ENCODE data around the gene ILDR2.

ILDR2 gene

GRCh38 chr1:166895766-166896165, 79.6 kb downstream of the ILDR2 start:
- Histone ChIP-seq H3K18ac (ENCODE audit: low read length) (no peak overlapping the region), H4K91ac (ENCODE audit: low read depth, low read length) (no peak overlapping the region), H2AFZ (ENCODE audit: insufficient read depth, low read length, poor library complexity) (no peak overlapping the region), H3K4ac (ENCODE audit: low read depth, low read length) (no peak overlapping the region), H4K8ac (ENCODE audit: low read depth, low read length) (no peak overlapping the region), H3K79me2 (ENCODE audit: control insufficient read depth, insufficient read depth, low read length, poor library complexity) (no peaks in the 10 kb centered on the region), H3K14ac (ENCODE audit: low read length) (no peak overlapping the region), H3K4me1 (ENCODE audit: control insufficient read depth in 1 of 2, insufficient read depth in 2 of 2, low read length in 2 of 2) (no peaks in the 10 kb centered on the region), H2BK12ac (ENCODE audit: low read length) (no peak overlapping the region), H4K12ac (ENCODE audit: low read depth, low read length) (no peak overlapping the region), H3K9ac (ENCODE audit: low read length) (no peak overlapping the region), H3K9me3 (ENCODE audit: insufficient read depth, low read depth, low read length) (no peaks in the 10 kb centered on the region), H2AK5ac (ENCODE audit: low read length) (no peak overlapping the region), H2BK120ac (ENCODE audit: insufficient read depth, low read length, poor library complexity) (no peak overlapping the region), H3K27me3 (ENCODE audit: insufficient read depth, low read length) (no peaks in the 10 kb centered on the region), H3K79me1 (ENCODE audit: low read length) (no peaks in the 10 kb centered on the region), H3K36me3 (ENCODE audit: control insufficient read depth in 1 of 2, insufficient read depth in 2 of 2, low read length in 2 of 2) (no peaks in the 10 kb centered on the region), H3K27ac (ENCODE audit: low read depth, low read length) (no peak overlapping the region), H2BK5ac (ENCODE audit: low read depth, low read length, poor library complexity) (no peak overlapping the region), H3K23ac (ENCODE audit: low read length) (no peak overlapping the region), H3K4me3 (ENCODE audit: low read depth, low read length) (no peak overlapping the region), H3K4me2 (ENCODE audit: low read length) (no peak overlapping the region)
- peak in 1 of 2 donors; percentile 74 for DNase-seq
- WGBS (ENCODE audit: extremely low coverage, insufficient coverage, insufficient read length) = no CpG with 5 or more reads among the region's 4 CpGs

DNA sequence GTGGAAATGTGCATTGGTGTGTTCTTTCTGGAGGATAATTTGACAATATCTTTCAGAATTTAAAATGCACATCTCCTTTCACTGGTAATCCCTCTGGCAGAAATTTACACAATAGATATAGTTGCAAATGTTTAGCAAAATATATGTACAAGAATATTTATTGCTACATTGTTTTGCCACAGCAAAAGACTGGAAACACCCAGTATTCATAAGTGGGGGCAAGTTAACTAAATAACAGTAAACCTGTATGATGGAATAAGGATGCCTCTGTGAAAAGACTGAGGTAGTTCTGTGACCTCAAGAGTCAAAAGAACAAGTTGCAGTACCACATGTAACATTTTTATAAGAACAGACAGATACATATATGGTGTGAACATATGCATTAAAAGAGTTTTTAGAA, 85.6 kb downstream of the ILDR2 start:
- H3K4me2 ChIP-seq (ENCODE audit: low read length) = no peak overlapping the region
- H3K36me3 ChIP-seq (ENCODE audit: control insufficient read depth in 1 of 2, insufficient read depth in 2 of 2, low read length in 2 of 2) = no peaks in the 10 kb centered on the region
- no peak overlapping the region for H3K4ac ChIP-seq (ENCODE audit: low read depth, low read length)
- H2AFZ ChIP-seq (ENCODE audit: insufficient read depth, low read length, poor library complexity) = no peak overlapping the region
- H3K18ac ChIP-seq (ENCODE audit: low read length) = no peak overlapping the region
- H2BK12ac ChIP-seq (ENCODE audit: low read length) = no peak overlapping the region
- no peak overlapping the region for H2BK120ac ChIP-seq (ENCODE audit: insufficient read depth, low read length, poor library complexity)
- no peak overlapping the region for H2BK5ac ChIP-seq (ENCODE audit: low read depth, low read length, poor library complexity)
- DNase-seq = no peak
- H3K79me1 ChIP-seq (ENCODE audit: low read length) = no peaks in the 10 kb centered on the region
- no peak overlapping the region for H2AK5ac ChIP-seq (ENCODE audit: low read length)
- H4K8ac ChIP-seq (ENCODE audit: low read depth, low read length) = no peak overlapping the region
- H3K79me2 ChIP-seq (ENCODE audit: control insufficient read depth, insufficient read depth, low read length, poor library complexity) = no peaks in the 10 kb centered on the region
- no peak overlapping the region for H3K23ac ChIP-seq (ENCODE audit: low read length)
- no peaks in the 10 kb centered on the region for H3K27me3 ChIP-seq (ENCODE audit: insufficient read depth, low read length)
- H3K9ac ChIP-seq (ENCODE audit: low read length) = no peak overlapping the region
- no peak overlapping the region for H4K12ac ChIP-seq (ENCODE audit: low read depth, low read length)
- H4K91ac ChIP-seq (ENCODE audit: low read depth, low read length) = no peak overlapping the region
- no peaks in the 10 kb centered on the region for H3K9me3 ChIP-seq (ENCODE audit: insufficient read depth, low read depth, low read length)
- H3K27ac ChIP-seq (ENCODE audit: low read depth, low read length) = no peak overlapping the region
- H3K4me1 ChIP-seq (ENCODE audit: control insufficient read depth in 1 of 2, insufficient read depth in 2 of 2, low read length in 2 of 2) = no peaks in the 10 kb centered on the region
- H3K4me3 ChIP-seq (ENCODE audit: low read depth, low read length) = no peak overlapping the region
- H3K14ac ChIP-seq (ENCODE audit: low read length) = no peak overlapping the region

GRCh38 chr1:166888373-166889111, 86.8 kb downstream of the ILDR2 start:
- no CpG with 5 or more reads among the region's 4 CpGs for WGBS (ENCODE audit: extremely low coverage, insufficient coverage, insufficient read length)

DNA sequence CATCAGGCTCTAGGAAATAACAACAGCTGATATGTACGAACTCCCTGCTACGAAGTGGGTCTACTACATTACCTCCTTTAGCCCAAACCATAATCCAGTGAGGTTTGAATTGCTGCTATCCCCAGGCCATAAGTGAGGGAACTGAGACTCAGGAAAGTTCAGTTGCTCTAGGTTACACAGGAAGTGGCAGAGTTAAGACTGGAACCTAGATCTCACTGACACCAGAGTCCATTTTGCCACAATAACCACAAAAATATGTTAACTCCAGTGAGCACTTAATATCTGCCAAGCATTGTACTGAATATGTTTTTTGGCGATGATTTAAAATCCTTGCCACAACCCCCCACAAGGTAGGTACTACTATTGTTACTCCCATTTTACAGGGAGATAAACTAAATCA, 90.4 kb downstream of the ILDR2 start:
- Histone ChIP-seq H2AK5ac (ENCODE audit: low read length) (no peak overlapping the region), H4K8ac (ENCODE audit: low read depth, low read length) (no peak overlapping the region), H2BK120ac (ENCODE audit: insufficient read depth, low read length, poor library complexity) (no peak overlapping the region), H3K79me1 (ENCODE audit: low read length) (no peaks in the 10 kb centered on the region), H3K9ac (ENCODE audit: low read length) (no peak overlapping the region), H3K79me2 (ENCODE audit: control insufficient read depth, insufficient read depth, low read length, poor library complexity) (no peaks in the 10 kb centered on the region), H3K4me1 (ENCODE audit: control insufficient read depth in 1 of 2, insufficient read depth in 2 of 2, low read length in 2 of 2) (peaks cover 0 to 5% of the 10 kb centered on the region in 2 experiments), H3K36me3 (ENCODE audit: control insufficient read depth in 1 of 2, insufficient read depth in 2 of 2, low read length in 2 of 2) (no peaks in the 10 kb centered on the region), H2BK5ac (ENCODE audit: low read depth, low read length, poor library complexity) (no peak overlapping the region), H3K23ac (ENCODE audit: low read length) (no peak overlapping the region), H3K14ac (ENCODE audit: low read length) (no peak overlapping the region), H3K4ac (ENCODE audit: low read depth, low read length) (no peak overlapping the region), H3K27me3 (ENCODE audit: insufficient read depth, low read length) (peaks cover 5% of the 10 kb centered on the region), H3K9me3 (ENCODE audit: insufficient read depth, low read depth, low read length) (no peaks in the 10 kb centered on the region), H2AFZ (ENCODE audit: insufficient read depth, low read length, poor library complexity) (no peak overlapping the region), H3K4me2 (ENCODE audit: low read length) (no peak overlapping the region), H4K91ac (ENCODE audit: low read depth, low read length) (no peak overlapping the region), H4K12ac (ENCODE audit: low read depth, low read length) (no peak overlapping the region), H3K4me3 (ENCODE audit: low read depth, low read length) (no peak overlapping the region), H3K27ac (ENCODE audit: low read depth, low read length) (no peak overlapping the region), H3K18ac (ENCODE audit: low read length) (no peak overlapping the region), H2BK12ac (ENCODE audit: low read length) (no peak overlapping the region)
- DNase-seq = no peak
- no CpG with 5 or more reads among the region's 3 CpGs for WGBS (ENCODE audit: extremely low coverage, insufficient coverage, insufficient read length)

More at GRCh38 chr1:166888373-166889111, 86.8 kb downstream of the ILDR2 start:
- no peak overlapping the region for H2BK120ac ChIP-seq (ENCODE audit: insufficient read depth, low read length, poor library complexity)
- H3K9me3 ChIP-seq (ENCODE audit: insufficient read depth, low read depth, low read length) = no peaks in the 10 kb centered on the region
- H3K4ac ChIP-seq (ENCODE audit: low read depth, low read length) = no peak overlapping the region
- H4K12ac ChIP-seq (ENCODE audit: low read depth, low read length) = no peak overlapping the region
- H3K79me2 ChIP-seq (ENCODE audit: control insufficient read depth, insufficient read depth, low read length, poor library complexity) = no peaks in the 10 kb centered on the region
- no peak overlapping the region for H3K18ac ChIP-seq (ENCODE audit: low read length)
- no peak for DNase-seq
- no peak overlapping the region for H2AFZ ChIP-seq (ENCODE audit: insufficient read depth, low read length, poor library complexity)
- H3K4me2 ChIP-seq (ENCODE audit: low read length) = no peak overlapping the region
- H3K9ac ChIP-seq (ENCODE audit: low read length) = no peak overlapping the region
- H4K91ac ChIP-seq (ENCODE audit: low read depth, low read length) = no peak overlapping the region
- no peak overlapping the region for H2BK5ac ChIP-seq (ENCODE audit: low read depth, low read length, poor library complexity)
- H3K4me3 ChIP-seq (ENCODE audit: low read depth, low read length) = no peak overlapping the region
- H3K23ac ChIP-seq (ENCODE audit: low read length) = no peak overlapping the region
- H3K36me3 ChIP-seq (ENCODE audit: control insufficient read depth in 1 of 2, insufficient read depth in 2 of 2, low read length in 2 of 2) = no peaks in the 10 kb centered on the region
- no peak overlapping the region for H3K14ac ChIP-seq (ENCODE audit: low read length)
- H3K27me3 ChIP-seq (ENCODE audit: insufficient read depth, low read length) = peaks cover 5% of the 10 kb centered on the region
- no peak overlapping the region for H2AK5ac ChIP-seq (ENCODE audit: low read length)
- H3K27ac ChIP-seq (ENCODE audit: low read depth, low read length) = no peak overlapping the region
- H3K79me1 ChIP-seq (ENCODE audit: low read length) = no peaks in the 10 kb centered on the region
- no peak overlapping the region for H4K8ac ChIP-seq (ENCODE audit: low read depth, low read length)
- peaks cover 0 to 5% of the 10 kb centered on the region in 2 experiments for H3K4me1 ChIP-seq (ENCODE audit: control insufficient read depth in 1 of 2, insufficient read depth in 2 of 2, low read length in 2 of 2)
- H2BK12ac ChIP-seq (ENCODE audit: low read length) = no peak overlapping the region
